Gastroesophageal sphincter (tissue), 4 donors: ENCODE measurements around the gene WDR5. TPM values are rescaled to one million over a fixed set of nuclear protein-coding genes. Genes with fewer than 3 reads are reported as not detected.

Experiments used
- ATAC-seq: fragments of 150-250 bp; one replicate; pipeline ENCODE4 v1.9.1; 2016; ENCODE audit warnings: mild to moderate bottlenecking, moderate library complexity
- H3K27ac ChIP-seq, 4 donors: fragments of 200-600 bp; sonication (generic) in 3 of 4; 1 replicate in 3 of 4; 2 replicates in 1 of 4; pipeline ENCODE4 v1.5.1; 2016 to 2019
- H3K27me3 ChIP-seq: fragments of 200-600 bp; sonication (generic); one replicate; pipeline ENCODE4 v1.5.1; 2019
- H3K36me3 ChIP-seq, 2 donors: fragments of 200-600 bp; sonication (generic); one replicate each; pipeline ENCODE4 v1.5.1; 2019; ENCODE audit warnings: control low read depth in 1 of 2
- H3K4me1 ChIP-seq, 3 donors: fragments of 200-600 bp; sonication (generic); 1 replicate in 2 of 3; 2 replicates in 1 of 3; pipeline ENCODE4 v1.5.1; 2016 to 2019; ENCODE audit warnings: control low read depth in 2 of 3
- H3K4me3 ChIP-seq, 2 donors: fragments of 200-600 bp; sonication (generic); one replicate each; pipeline ENCODE4 v1.5.1; 2019; ENCODE audit warnings: mild to moderate bottlenecking in 1 of 2, moderate library complexity in 1 of 2
- H3K9me3 ChIP-seq, 3 donors: fragments of 200-600 bp; sonication (generic); one replicate each; pipeline ENCODE4 v1.5.1; 2017 to 2019; ENCODE audit warnings: control low read depth in 2 of 3
- EP300 ChIP-seq: sonication (generic); formaldehyde crosslinking; IDR thresholded peaks from one replicate; pipeline ENCODE4 v1.6.1; 2017; ENCODE audit warnings: antibody characterized with exemption, mild to moderate bottlenecking
- POLR2A ChIP-seq, 2 donors: fragments of 450-650 bp; IDR thresholded peaks; one replicate each; pipeline ENCODE4 v1.6.1; 2017; ENCODE audit warnings: antibody characterized with exemption in 2 of 2, mild to moderate bottlenecking in 2 of 2, moderate library complexity in 1 of 2
- POLR2AphosphoS5 ChIP-seq: sonication (generic); formaldehyde crosslinking; IDR thresholded peaks from one replicate; pipeline ENCODE4 v1.6.1; 2017; ENCODE audit warnings: antibody characterized with exemption
- WGBS, 2 donors: methylation state at CpG; one replicate each; pipeline ENCODE4 v1.1.5; 2018; ENCODE audit warnings: low coverage in 1 of 2; 5-methylcytosine and 5-hydroxymethylcytosine counted together
- total RNA-seq, 4 donors: library from RNA; depleted of rRNA; stranded (reverse); fragments of >200 nt; gene quantifications; one replicate each; pipeline ENCODE4 v1.1.0, GENCODE V29; 2016
- TF ChIP-seq, protein P1 (sequence below), 4 experiments: fragments of 200-600 bp in 2 of 4; fragments of 450-650 bp in 2 of 4; sonication (generic) in 1 of 4; IDR thresholded peaks; one replicate each; pipeline ENCODE4 v1.5.1; 2017 to 2019; ENCODE audit warnings: antibody characterized with exemption in 4 of 4, mild to moderate bottlenecking in 2 of 4, moderate library complexity in 2 of 4

The WDR5 gene
- total RNA-seq, 4 donors from 2014 or later: 16.4 to 30.2 (median 24.8) TPM

DNA sequence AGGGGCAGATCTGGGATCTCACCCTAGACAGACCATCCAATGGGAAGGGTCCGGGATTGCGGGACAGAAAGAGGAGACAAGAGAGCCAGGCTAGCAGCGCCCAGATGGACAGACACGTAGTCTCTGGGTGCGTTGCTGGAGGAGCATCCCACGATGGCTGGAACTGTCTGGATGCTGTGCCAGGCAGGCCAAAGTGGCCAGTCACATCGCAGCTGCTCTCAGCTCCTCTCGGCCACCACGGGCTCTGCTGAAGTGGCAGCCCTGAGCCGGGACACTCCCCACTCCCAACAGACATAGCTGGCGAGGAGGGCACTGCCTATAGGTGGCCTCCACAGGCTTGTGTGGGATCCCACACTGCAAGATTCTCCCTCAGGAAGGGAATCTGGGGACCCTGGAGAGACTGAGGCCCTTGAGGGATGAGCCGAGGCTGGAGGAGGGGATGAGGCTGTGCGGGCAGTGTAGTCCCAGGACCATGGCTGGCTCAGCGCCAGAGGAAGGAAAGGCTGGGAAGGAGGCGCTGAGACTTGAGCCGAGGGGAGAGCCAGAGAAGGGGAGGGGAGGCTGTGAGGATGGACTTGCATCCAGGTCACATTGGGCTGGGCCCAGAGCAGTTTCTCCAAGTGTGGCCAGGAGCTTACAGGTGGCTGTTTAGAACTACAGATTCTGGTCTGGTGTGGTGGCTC lies 10.3 kb upstream of the WDR5 start:
- no peak for ATAC-seq
- no peaks in the 10 kb centered on the region for H3K27me3 ChIP-seq
- H3K4me1 ChIP-seq: peaks cover 0 to 4% (median 0%) of the 10 kb centered on the region in 3 donors
- H3K27ac ChIP-seq: no peak overlapping the region
- 55% methylated on average over 8 of the region's 16 CpGs; no CpG with 5 or more reads in 1 of the 2 donors for WGBS, 2 donors
- H3K36me3 ChIP-seq: no peaks in the 10 kb centered on the region
- H3K9me3 ChIP-seq: no peaks in the 10 kb centered on the region
- H3K4me3 ChIP-seq: no peak overlapping the region
- TF ChIP-seq EP300 (no peak), POLR2A (IDR thresholded peaks at IDR 0.05) (no peak), POLR2AphosphoS5 (no peak)
- TF ChIP-seq, protein P1, sequence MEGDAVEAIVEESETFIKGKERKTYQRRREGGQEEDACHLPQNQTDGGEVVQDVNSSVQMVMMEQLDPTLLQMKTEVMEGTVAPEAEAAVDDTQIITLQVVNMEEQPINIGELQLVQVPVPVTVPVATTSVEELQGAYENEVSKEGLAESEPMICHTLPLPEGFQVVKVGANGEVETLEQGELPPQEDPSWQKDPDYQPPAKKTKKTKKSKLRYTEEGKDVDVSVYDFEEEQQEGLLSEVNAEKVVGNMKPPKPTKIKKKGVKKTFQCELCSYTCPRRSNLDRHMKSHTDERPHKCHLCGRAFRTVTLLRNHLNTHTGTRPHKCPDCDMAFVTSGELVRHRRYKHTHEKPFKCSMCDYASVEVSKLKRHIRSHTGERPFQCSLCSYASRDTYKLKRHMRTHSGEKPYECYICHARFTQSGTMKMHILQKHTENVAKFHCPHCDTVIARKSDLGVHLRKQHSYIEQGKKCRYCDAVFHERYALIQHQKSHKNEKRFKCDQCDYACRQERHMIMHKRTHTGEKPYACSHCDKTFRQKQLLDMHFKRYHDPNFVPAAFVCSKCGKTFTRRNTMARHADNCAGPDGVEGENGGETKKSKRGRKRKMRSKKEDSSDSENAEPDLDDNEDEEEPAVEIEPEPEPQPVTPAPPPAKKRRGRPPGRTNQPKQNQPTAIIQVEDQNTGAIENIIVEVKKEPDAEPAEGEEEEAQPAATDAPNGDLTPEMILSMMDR (IDR thresholded peaks at IDR 0.05): no peak

DNA sequence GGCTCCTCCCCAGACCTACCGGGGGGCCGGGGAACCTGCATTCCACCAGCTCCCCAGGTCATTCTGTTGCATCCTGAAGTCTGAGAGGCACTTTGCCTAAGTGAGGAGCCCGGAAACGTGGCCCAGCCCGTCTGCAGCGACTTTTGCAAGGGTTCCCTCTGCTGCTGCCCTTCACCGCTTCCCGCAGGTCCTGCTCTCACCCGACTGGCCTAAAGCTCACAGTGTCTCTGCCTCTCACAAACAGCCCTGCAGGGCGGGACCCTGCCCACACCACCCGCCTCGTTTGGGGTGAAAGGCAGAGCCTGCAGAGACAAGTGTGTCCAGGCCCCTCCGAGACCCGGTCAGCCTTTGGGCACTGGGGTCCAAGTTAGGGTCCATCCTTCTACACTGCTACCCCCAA lies 9.5 kb upstream of the WDR5 start:
- ATAC-seq: no peak
- Histone ChIP-seq H3K27ac (no peak overlapping the region), H3K27me3 (no peaks in the 10 kb centered on the region), H3K9me3 (no peaks in the 10 kb centered on the region), H3K4me3 (no peak overlapping the region), H3K4me1 (peaks cover 0 to 12% (median 8%) of the 10 kb centered on the region in 3 donors), H3K36me3 (no peaks in the 10 kb centered on the region)
- TF ChIP-seq POLR2A (IDR thresholded peaks at IDR 0.05): no peak
- TF ChIP-seq EP300: no peak
- TF ChIP-seq, protein P1 (IDR thresholded peaks at IDR 0.05): no peak
- no peak for TF ChIP-seq POLR2AphosphoS5
- WGBS, 2 donors: 50 to 83% methylated on average over 2 to 14 of the region's 14 CpGs

DNA sequence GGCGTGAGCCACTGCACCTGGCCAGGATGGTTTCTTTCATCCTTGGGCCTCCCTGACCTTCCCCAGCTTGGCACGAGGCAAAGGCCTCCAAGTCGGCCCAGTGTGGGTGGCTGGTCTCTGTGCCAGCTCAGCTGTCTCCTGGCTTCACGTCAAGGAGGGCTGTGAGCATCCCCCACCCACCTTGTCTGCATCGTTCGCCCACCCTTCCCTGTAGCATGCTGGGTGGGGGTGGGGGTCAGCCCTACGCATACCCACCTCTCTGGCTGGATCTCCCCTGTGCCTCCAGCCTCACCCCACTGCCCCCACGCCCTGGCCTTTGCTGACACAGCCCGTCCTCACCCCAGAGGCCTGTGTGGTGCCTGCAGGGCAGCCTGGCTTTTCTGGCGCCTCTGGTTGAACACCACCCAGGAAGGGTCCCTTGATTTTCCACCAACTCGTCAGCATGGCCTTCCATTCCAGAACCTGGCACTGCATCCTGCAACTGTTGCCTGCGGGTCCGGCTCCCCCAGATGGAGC lies 8.8 kb upstream of the WDR5 start:
- 69 to 100% methylated on average over 1 to 3 of the region's 13 CpGs for WGBS, 2 donors
- ATAC-seq: no peak
- Histone ChIP-seq H3K27ac (no peak overlapping the region), H3K27me3 (no peaks in the 10 kb centered on the region), H3K36me3 (no peaks in the 10 kb centered on the region), H3K4me1 (peaks cover 0 to 20% (median 10%) of the 10 kb centered on the region in 3 donors), H3K4me3 (no peak overlapping the region), H3K9me3 (no peaks in the 10 kb centered on the region)
- TF ChIP-seq, protein P1 (IDR thresholded peaks at IDR 0.05): no peak
- TF ChIP-seq POLR2AphosphoS5 (no peak), POLR2A (IDR thresholded peaks at IDR 0.05) (no peak), EP300 (no peak)

DNA sequence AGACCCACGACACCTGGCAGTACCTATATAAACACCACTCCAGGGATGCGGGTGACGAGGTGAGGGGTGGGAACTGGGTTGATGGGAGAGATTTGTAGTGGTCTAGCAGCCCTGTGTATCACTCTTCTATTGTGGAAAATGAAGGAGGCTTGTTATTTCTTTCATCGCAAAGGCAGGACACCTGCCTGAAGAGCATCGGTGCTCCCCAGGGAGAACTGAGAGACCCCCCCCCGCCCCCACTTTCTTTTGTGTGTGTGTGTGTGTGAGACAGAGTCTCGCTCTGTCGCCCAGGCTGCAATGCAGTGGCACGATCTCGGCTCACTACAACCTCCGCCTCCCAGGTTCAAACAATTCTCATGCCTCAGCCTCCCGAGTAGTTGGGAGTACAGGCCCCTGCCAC lies 8.3 kb upstream of the WDR5 start:
- no peak for ATAC-seq
- no peak for TF ChIP-seq POLR2A (IDR thresholded peaks at IDR 0.05)
- TF ChIP-seq, protein P1 (IDR thresholded peaks at IDR 0.05): no peak
- no peak for TF ChIP-seq EP300
- TF ChIP-seq POLR2AphosphoS5: no peak
- Histone ChIP-seq H3K36me3 (no peaks in the 10 kb centered on the region), H3K4me1 (peaks cover 0 to 25% (median 10%) of the 10 kb centered on the region in 3 donors), H3K4me3 (no peak overlapping the region), H3K9me3 (no peaks in the 10 kb centered on the region), H3K27ac (no peak overlapping the region), H3K27me3 (no peaks in the 10 kb centered on the region)
- WGBS, 2 donors: 94% methylated on average over 10 of the region's 12 CpGs; no CpG with 5 or more reads in 1 of the 2 donors
